ENCODE measurements around the gene GNG11. TPM values are rescaled to one million over a fixed set of nuclear protein-coding genes. Genes with fewer than 3 reads are reported as not detected.

GNG11 gene
- total RNA-seq, 4 donors from 2014 or later: 0.61 to 13.9 (median 4.1) TPM

- no peaks in the 10 kb centered on the region for H3K9me3 ChIP-seq
- 38 to 43% methylated on average over 1 of the region's 1 CpG for WGBS, 2 donors
- TF ChIP-seq CTCF (IDR thresholded peaks at IDR 0.05) (no peak), POLR2A (IDR thresholded peaks at IDR 0.05) (no peak)
- H3K36me3 ChIP-seq: no peaks in the 10 kb centered on the region
- no peaks in the 10 kb centered on the region for H3K4me1 ChIP-seq
- no peak overlapping the region for H3K27ac ChIP-seq
- no peak overlapping the region for H3K4me3 ChIP-seq
- intact Hi-C loops (cut with DNase I): no loop called here
- DNase-seq: no peak
- no peaks in the 10 kb centered on the region for H3K27me3 ChIP-seq
Measured at GRCh38 chr7:93948106-93948505, 26.6 kb downstream of the GNG11 start.

GRCh38 chr7:93948873-93949272 is 27.3 kb downstream of the GNG11 start:
- Histone ChIP-seq H3K36me3 (no peaks in the 10 kb centered on the region), H3K9me3 (no peaks in the 10 kb centered on the region), H3K27ac (no peak overlapping the region), H3K4me3 (no peak overlapping the region), H3K4me1 (no peaks in the 10 kb centered on the region), H3K27me3 (no peaks in the 10 kb centered on the region)
- DNase-seq: no peak
- WGBS, 2 donors: 59 to 73% methylated on average over 2 of the region's 2 CpGs
- TF ChIP-seq POLR2A (IDR thresholded peaks at IDR 0.05) (no peak), CTCF (IDR thresholded peaks at IDR 0.05) (no peak)
- intact Hi-C loops (cut with DNase I): no loop called here

GRCh38 chr7:93949423-93949822 is 27.9 kb downstream of the GNG11 start:
- WGBS, 2 donors: 40 to 68% methylated on average over 1 of the region's 1 CpG

GRCh38 chr7:93955304-93955703 is 33.8 kb downstream of the GNG11 start:
- no peak for DNase-seq
- WGBS, 2 donors: 68 to 83% methylated on average over 2 of the region's 2 CpGs
- TF ChIP-seq POLR2A (IDR thresholded peaks at IDR 0.05) (no peak), CTCF (IDR thresholded peaks at IDR 0.05) (no peak)
- no peaks in the 10 kb centered on the region for H3K9me3 ChIP-seq
- H3K4me3 ChIP-seq: no peak overlapping the region
- no peaks in the 10 kb centered on the region for H3K4me1 ChIP-seq
- intact Hi-C loops (cut with DNase I): no loop called here
- no peak overlapping the region for H3K27ac ChIP-seq
- H3K27me3 ChIP-seq: no peaks in the 10 kb centered on the region
- no peaks in the 10 kb centered on the region for H3K36me3 ChIP-seq

More at GRCh38 chr7:93949423-93949822, 27.9 kb downstream of the GNG11 start:
- intact Hi-C loops (cut with DNase I): no loop called here
- Histone ChIP-seq H3K4me3 (no peak overlapping the region), H3K4me1 (no peaks in the 10 kb centered on the region), H3K9me3 (no peaks in the 10 kb centered on the region), H3K27ac (no peak overlapping the region), H3K27me3 (no peaks in the 10 kb centered on the region), H3K36me3 (no peaks in the 10 kb centered on the region)
- DNase-seq: no peak
- TF ChIP-seq POLR2A (IDR thresholded peaks at IDR 0.05): no peak
- TF ChIP-seq CTCF (IDR thresholded peaks at IDR 0.05): no peak

GRCh38 chr7:93957767-93958166 is 36.2 kb downstream of the GNG11 start:
- DNase-seq: no peak
- Histone ChIP-seq H3K4me1 (no peaks in the 10 kb centered on the region), H3K4me3 (no peak overlapping the region), H3K9me3 (no peaks in the 10 kb centered on the region), H3K27me3 (no peaks in the 10 kb centered on the region), H3K36me3 (no peaks in the 10 kb centered on the region), H3K27ac (no peak overlapping the region)
- no peak for TF ChIP-seq POLR2A (IDR thresholded peaks at IDR 0.05)
- TF ChIP-seq CTCF (IDR thresholded peaks at IDR 0.05): no peak
- WGBS, 2 donors: 87% methylated on average over 1 of the region's 1 CpG
- intact Hi-C loops (cut with DNase I): no loop called here
